GM19463 (cell line): Measurements from ENCODE around the gene IGSF10.

Source experiments
- ATAC-seq: cut with Tn5 transposase; IDR thresholded peaks from one replicate; pipeline ENCODE4 v1.9.1; 2021; ENCODE audit warnings: mild to moderate bottlenecking, moderate library complexity; ENCODE audit not compliant: unreplicated experiment

IGSF10 gene

GRCh38 chr3:151423091-151423490, 37.8 kb downstream of the IGSF10 start:
- no peak for ATAC-seq

- ATAC-seq: no peak
Measured at GRCh38 chr3:151421938-151422337, 38.9 kb downstream of the IGSF10 start.

GRCh38 chr3:151419806-151420205, 41.1 kb downstream of the IGSF10 start:
- ATAC-seq: no peak

- no peak for ATAC-seq
Measured at GRCh38 chr3:151415289-151415688, 45.6 kb downstream of the IGSF10 start.

GRCh38 chr3:151412989-151413388, 47.9 kb downstream of the IGSF10 start:
- ATAC-seq: no peak
